HG02610 (cell line): ENCODE data around the gene VSTM2L.

Source experiments
- ATAC-seq: cut with Tn5 transposase; IDR thresholded peaks from one replicate; pipeline ENCODE4 v1.9.1; 2021; ENCODE audit warnings: mild to moderate bottlenecking, moderate library complexity; ENCODE audit not compliant: unreplicated experiment

Gene VSTM2L

DNA sequence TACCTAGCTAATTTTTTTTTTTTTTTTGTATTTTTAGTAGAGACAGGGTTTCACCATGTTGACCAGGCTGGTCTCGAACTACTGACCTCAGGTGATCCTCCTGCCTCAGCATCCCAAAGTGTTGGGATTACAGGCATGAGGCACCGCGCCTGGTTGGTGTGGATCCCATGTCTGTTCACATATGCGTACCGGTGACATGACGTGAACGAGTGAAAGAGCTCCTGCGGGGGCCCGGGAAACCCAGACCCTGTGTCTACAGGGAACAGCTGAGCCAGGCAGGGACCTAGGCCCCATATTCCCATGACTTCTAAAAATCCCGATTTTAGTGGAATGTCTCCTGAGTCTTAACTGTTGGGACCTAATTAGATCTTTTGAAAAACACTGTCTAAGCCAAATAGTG lies 33.1 kb downstream of the VSTM2L start:
- no peak for ATAC-seq

DNA sequence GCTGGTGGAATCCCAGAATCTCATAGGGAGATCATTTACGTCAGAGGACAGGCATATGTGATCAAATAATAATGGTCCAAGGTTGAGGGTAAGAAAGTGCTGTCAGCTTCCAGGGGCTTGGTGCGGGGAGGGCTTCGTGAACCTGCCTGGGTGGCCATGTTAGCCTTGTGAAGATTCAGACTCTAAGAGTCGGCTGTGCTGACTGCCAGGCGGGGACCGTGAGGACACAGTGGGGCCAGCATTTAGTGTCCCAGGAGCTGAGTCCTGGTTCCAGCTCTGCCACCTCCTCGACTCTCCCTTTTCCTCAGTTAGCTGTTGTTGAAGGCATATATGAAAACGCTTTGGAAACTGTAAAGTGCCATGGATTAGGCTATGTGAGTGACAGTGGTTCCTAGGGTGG lies 33.5 kb downstream of the VSTM2L start:
- no peak for ATAC-seq

GRCh38 chr20:37937686-37938085 lies 34.8 kb downstream of the VSTM2L start:
- no peak for ATAC-seq

- ATAC-seq: no peak
These were observed 35.3 kb downstream of the VSTM2L start for GRCh38 chr20:37938181-37938750.

GRCh38 chr20:37938954-37939353 lies 36.0 kb downstream of the VSTM2L start:
- ATAC-seq: no peak

DNA sequence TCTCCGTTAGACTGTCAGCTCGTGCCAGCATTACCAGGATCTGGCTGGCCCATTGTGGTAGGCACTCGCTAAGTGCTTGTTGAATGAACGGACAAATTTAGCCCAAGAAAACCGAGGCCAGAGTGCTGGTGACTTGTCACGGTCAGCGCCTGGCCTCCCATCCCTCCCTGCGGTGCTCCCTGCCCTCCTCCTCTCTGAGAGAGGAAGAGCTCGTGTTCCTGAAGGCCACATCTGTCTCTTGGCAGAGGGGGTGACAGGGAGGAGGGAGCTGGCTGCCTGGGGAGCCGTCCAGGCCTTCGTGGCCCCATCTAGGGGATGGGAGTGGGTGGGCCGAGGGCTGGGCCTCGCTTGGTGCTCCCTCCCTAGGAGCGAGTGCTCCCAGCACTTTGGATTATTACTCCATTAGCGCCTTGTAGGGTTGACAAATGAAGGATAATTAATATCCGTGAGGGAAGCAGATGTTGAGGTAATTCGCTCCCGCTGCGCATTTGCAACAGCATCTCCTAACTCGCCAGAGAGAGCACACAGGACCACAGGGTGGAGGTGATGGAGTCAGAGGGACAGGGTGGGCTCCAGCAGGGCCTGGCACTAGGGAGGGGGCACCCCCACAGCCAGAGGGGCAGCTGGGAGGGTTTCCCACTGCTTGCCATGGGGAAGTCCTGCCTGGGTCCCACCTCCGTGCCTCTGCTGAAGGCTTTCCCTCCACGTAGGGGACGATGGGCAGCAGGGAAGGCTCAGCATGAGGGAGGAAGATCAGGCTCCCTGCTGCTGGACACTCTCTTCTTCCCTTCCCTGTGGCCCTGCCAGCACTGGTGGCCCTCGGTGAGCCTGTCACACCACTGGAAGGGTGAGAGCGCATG lies 37.0 kb downstream of the VSTM2L start:
- no peak for ATAC-seq

DNA sequence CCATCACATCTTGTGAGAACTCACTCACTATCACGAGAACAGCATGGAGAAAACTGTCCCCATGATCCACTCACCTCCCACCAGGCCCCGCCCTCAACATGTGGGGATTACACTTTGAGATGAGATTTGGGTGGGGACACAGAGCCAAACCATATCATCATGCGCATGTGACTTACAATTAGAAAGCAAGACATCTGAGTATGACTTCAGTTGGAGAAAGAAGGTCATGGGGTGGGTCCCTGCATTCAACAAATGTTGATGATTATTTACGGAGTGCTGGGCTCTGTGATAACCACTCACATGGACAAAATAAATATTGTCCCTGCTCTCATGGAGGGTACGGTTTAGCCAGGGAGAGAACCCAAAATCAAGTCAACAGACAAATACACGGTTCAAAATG lies 37.9 kb downstream of the VSTM2L start:
- ATAC-seq: no peak

DNA sequence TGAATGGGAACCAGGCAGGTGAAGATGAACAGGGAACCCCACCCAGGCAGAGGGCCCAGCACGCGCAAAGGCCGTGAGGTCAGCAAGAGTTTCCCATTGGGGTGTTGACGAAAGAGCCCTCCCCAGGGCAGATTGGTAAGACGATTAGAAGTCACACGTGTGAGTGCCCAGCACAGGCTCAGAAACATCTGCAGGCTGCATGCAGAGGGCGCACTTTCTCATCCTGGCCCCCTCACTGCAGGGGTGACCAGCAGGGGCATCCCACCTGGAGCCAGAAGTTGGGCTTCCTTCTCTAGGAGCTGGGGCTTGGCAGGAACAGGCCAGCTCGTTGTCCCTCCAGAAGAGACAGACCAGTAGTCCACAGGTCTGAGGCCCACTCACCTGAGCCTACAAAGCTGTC lies 38.4 kb downstream of the VSTM2L start:
- no peak for ATAC-seq

- ATAC-seq: no peak
These were observed 39.1 kb downstream of the VSTM2L start for GRCh38 chr20:37941992-37942391.

DNA sequence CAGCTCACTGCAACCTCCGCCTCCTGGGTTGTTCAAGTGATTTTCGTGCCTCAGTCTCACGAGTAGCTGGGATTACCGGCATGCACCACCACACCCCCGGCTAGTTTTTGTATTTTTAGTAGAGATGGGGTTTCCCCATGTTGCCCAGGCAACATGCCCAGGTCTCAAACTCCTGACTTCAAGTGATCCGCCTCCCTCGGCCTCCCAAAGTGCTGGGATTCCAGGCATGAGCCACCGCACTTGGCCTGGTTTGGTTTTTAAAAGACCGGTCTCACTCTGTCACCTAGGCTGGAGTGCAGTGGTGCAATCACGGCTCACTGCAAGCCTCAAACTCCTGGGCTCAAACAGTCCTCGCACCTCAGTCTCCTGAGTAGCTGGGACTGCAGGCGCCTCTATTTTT lies 40.1 kb downstream of the VSTM2L start:
- no peak for ATAC-seq

DNA sequence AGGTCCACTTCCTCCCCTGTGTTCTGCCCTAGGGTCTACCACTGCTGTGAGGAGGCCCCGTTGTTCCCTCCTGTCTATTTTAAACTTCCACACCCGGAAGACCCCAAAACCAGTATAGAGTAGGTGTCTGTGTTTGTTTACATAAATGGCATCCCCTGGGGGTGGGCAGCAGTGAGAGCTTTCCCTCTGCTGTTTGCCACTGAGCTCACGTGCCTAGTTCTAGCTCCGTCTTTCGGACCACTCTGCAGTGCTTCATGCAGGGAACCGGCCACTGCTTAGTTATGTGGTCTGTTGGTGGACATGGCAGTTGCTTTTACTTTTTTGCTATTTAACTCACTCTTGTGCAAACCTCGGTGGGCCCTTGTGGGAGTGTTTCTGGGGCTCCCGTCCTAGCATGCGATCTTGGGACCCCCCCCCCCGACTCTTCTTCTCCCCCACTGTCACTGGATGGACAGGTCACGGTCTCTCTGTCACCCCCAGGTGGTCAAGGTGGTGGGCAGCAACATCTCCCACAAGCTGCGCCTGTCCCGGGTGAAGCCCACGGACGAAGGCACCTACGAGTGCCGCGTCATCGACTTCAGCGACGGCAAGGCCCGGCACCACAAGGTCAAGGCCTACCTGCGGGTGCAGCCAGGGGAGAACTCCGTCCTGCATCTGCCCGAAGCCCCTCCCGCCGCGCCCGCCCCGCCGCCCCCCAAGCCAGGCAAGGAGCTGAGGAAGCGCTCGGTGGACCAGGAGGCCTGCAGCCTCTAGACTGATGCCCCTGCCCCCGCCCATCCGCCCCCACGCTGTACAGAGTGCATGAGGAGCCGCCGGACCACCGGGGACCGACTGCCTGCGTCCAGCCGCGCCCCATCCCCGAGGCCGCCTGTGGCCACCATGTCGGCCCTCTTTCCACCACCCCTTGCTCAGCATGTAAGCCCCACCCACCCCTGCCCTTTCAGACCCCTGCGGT lies 40.9 kb downstream of the VSTM2L start:
- no peak for ATAC-seq

DNA sequence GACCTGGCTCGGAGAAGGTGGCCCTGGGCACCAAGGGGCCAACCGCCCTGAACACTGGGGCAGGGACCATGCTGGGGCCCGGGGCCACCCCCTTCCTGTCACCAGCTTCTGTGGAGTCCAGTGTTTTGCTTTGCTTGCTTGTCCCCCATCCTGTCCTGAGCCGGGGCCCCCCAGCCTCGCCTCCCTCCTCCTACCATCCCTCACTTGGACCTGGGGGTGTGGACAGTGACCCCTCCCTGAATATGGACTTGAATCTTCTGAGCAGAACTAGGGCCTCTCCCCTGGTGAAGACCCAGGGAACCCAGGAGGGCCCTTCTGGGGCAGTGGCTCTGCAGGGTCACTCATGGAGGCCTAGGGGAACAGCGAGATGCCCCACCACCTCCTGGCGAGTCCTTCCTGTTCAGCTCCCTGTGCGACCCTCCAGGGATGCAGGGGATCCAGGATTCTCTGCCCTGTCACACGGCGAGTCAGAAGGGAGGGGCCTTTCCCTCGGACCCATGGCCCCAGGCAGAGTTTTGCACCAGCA lies 41.6 kb downstream of the VSTM2L start:
- no peak for ATAC-seq

DNA sequence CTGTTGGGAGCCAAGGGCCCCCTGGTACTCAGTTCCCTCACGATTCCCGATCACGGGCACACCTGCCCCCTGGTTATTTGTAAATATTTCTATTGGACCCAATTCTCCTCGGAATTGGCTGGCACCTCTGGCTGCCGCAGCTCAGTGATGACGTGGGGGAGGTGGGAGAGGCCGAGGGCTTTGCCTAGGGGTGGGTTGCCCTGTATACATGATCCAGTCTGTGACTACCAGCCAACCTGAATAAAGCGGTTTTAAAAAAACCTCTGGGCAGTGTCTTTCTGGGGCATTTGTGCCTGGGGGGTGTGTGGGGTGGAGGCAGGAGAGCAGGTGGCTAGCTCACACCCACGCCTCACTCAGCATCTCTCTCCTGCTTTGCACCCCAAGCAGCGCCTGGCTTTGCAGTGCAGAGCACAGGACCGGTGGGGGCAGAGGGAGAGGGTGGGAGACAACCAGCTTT lies 42.2 kb downstream of the VSTM2L start:
- no peak for ATAC-seq

DNA sequence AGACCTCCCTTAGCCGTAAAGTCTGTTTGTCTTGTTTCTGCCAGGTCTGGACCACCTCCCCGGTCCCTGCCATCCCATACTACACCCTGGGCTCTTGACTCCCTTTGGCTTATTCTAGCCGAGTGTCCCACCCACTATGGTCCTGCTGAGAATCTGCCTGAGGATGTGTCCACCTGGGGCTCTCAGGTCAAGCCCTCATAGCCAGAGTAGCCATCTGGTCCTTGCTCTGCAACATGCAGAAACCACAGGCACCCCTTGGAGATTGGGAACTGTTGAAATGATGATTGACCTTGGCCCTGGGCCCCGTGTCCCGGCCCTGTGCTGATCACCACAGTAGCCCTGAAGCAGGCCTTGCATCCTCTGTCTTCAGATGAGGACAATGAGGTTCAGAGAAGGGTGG lies 44.0 kb downstream of the VSTM2L start:
- no peak for ATAC-seq

DNA sequence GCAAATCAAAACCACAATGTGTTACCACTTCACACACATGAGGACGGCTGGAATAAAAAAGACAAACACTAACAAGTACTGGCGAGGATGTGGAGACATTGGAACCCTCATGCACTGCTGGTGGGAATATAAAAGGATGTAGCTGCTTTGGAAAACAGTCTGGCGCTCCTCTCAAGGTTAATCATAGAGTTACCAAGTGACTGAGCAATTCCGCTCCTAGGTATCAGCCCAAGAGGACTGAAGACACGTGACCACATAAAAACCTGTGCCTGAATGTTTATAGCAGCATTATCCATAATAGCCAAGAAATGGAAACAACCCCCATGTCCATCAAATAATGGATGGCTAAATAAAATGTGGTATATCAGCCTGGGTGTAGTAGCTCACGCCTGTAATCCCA lies 45.0 kb downstream of the VSTM2L start:
- ATAC-seq: no peak

DNA sequence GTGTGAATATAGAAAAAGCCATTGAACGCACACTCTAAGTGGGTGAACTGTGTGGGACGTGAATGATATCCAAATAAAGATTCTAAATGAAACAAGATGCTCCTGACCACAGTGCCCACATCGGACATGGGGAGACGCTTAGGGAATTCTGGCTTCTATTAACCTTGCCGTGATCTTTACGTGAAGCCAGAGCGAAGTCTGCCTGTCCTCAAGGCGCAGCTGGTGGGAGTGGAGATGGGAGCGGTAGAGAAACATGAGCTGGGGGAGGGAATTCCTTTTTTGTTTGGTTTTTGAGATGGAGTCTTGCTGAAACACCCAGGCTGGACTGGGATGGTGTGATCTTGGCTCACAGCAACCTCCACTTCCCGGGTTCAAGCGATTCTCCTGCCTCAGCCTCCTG lies 46.0 kb downstream of the VSTM2L start:
- no peak for ATAC-seq

DNA sequence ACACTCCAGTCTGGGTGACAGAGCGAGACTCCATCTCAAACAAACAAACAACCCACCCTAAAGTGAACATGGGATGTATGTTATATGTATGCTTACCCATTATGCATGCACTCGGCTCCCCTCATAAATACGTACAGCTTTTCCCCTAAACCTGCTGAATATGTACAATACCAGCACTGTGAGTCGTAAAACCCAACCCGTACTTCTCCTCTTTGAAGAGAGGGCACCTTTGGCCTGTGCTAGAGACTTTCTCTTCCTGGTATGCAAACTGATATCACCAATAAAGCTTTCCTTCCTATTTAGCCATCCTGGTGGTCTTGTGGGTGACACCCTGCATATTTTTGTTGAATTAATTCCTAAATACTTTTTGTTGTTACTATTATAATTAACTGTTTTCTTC lies 51.3 kb downstream of the VSTM2L start:
- no peak for ATAC-seq

- no peak for ATAC-seq
These were observed 51.7 kb downstream of the VSTM2L start for GRCh38 chr20:37954626-37955025.

- no peak for ATAC-seq
These were observed 52.6 kb downstream of the VSTM2L start for GRCh38 chr20:37955511-37955910.

DNA sequence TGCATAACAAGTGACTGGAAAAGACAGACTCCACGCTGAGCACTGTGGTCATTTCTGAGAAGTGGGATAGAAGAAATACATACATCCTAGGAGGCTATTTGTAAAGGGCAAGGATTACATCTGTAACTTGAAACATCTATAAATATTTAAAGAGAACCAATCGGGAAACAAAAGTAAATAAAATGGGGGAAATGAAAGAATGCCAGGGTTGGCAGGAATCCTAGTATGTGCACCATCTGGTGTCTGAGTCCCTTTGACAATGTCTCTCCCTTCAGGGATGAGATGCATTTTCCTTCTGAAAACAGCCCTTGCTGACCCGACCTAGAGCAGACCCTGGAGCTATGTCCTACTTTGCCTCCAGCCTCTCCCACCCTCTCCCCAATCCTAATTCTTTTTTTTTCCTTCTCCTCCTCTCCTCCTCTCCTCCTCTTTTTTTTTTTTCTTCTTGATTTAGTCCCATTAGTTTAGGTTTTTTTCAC lies 53.2 kb downstream of the VSTM2L start:
- no peak for ATAC-seq
